Right lobe of liver (tissue), 6 donors: ENCODE measurements around the gene ANKLE1. TPM values are rescaled to one million over a fixed set of nuclear protein-coding genes. Genes with fewer than 3 reads are reported as not detected.

Experiments
- ATAC-seq, 4 donors: fragments of 200-7000 bp; cut with Tn5 transposase; one replicate each; pipeline ENCODE4 v1.9.1; 2020; ENCODE audit warnings: mild to moderate bottlenecking in 4 of 4, moderate library complexity in 4 of 4
- DNase-seq, 3 donors: peaks; one replicate each; pipeline ENCODE4 v3.0.0-alpha.2; 2020
- H3K27ac ChIP-seq, 3 donors: fragments of 200-600 bp; one replicate each; pipeline ENCODE4 v1.8.0; 2022
- H3K27me3 ChIP-seq, 2 donors: fragments of 200-600 bp; one replicate each; pipeline ENCODE4 v1.8.0; 2022
- H3K36me3 ChIP-seq, 4 donors: fragments of 200-600 bp; sonication (generic) in 1 of 4; one replicate each; pipeline versions ENCODE4 v1.5.1 to v1.8.0; 2017 to 2022; ENCODE audit warnings: control low read depth in 1 of 4
- H3K4me1 ChIP-seq, 4 donors: fragments of 200-600 bp; sonication (generic) in 1 of 4; one replicate each; pipeline versions ENCODE4 v1.5.1 to v1.8.0; 2017 to 2022; ENCODE audit warnings: control low read depth in 1 of 4
- H3K4me3 ChIP-seq, 3 donors: fragments of 200-600 bp; one replicate each; pipeline ENCODE4 v1.8.0; 2022
- H3K9me3 ChIP-seq, 4 donors: fragments of 200-600 bp; sonication (generic) in 1 of 4; one replicate each; pipeline versions ENCODE4 v1.5.1 to v1.8.0; 2017 to 2022; ENCODE audit warnings: control low read depth in 1 of 4
- CTCF ChIP-seq, 4 donors: fragments of 200-600 bp in 3 of 4; fragments of 450-650 bp in 1 of 4; IDR thresholded peaks; one replicate each; pipeline versions ENCODE4 v1.5.1 to v1.8.0; 2016 to 2022; ENCODE audit warnings: antibody characterized with exemption in 4 of 4, mild to moderate bottlenecking in 2 of 4
- POLR2A ChIP-seq: fragments of 450-650 bp; IDR thresholded peaks from one replicate; pipeline ENCODE4 v1.6.1; 2017; ENCODE audit warnings: antibody characterized with exemption, mild to moderate bottlenecking
- WGBS: methylation state at CpG from one replicate; pipeline ENCODE4 v1.1.6; 2018; ENCODE audit warnings: low coverage, low lambda C conversion rate; ENCODE audit not compliant: insufficient coverage; ENCODE audit errors: missing lambda C conversion rate; 5-methylcytosine and 5-hydroxymethylcytosine counted together
- intact Hi-C, 2 donors: fragments of 100-400 bp; cut with DNase I; formaldehyde crosslinking; loops; one replicate each; pipeline versions ENCODE4 v1.11.2 to v1.14.1; 2022
- total RNA-seq, 6 experiments: library from RNA; depleted of rRNA in 2 of 6; stranded (reverse); fragments of >200 nt in 2 of 6; fragmentation: NEBNext Ultra II Directional in 3 of 6; extraction: Animal tissue kit (Norgen Biotek cat#: 25700) in 3 of 6; gene quantifications; one replicate each; pipeline versions ENCODE4 v1.1.0 to v1.2.4, GENCODE V29; 2016 to 2023
- donor health status: DM: no; HTN: yes; CAD: no.
- donor health status: DM: no; HTN: no; CAD: no.
- donor health status: DM: no; HTN: no; CAD: no.
- donor health status: DM: no; HTN: yes; CAD: no.
- donor health status: DM: no; HTN: yes; CAD: no.

ANKLE1 gene
- total RNA-seq, 6 experiments from 2014 or later, result 0.06 to 0.65 (median 0.37) TPM

GRCh38 chr19:17279436-17279835, 2.3 kb upstream of the ANKLE1 start:
- 71% methylated on average over 3 of the region's 3 CpGs for WGBS
- Histone ChIP-seq H3K4me3 (no peak overlapping the region), H3K4me1 (peaks cover 0 to 14% (median 6%) of the 10 kb centered on the region in 4 donors), H3K36me3 (peaks cover 0 to 16% (median 0%) of the 10 kb centered on the region in 4 donors), H3K27ac (no peak overlapping the region), H3K27me3 (no peaks in the 10 kb centered on the region), H3K9me3 (no peaks in the 10 kb centered on the region)
- DNase-seq (no peak), ATAC-seq (no peak)
- intact Hi-C loops, result no loop called here
- no peak for TF ChIP-seq CTCF (IDR thresholded peaks at IDR 0.05)
- TF ChIP-seq POLR2A, result no peak

GRCh38 chr19:17282488-17283125, 906 bp downstream of the ANKLE1 start:
- TF ChIP-seq POLR2A (no peak), CTCF (IDR thresholded peaks at IDR 0.05) (peak; percentile 93 to 99 (median 94))
- intact Hi-C loops, result loop anchor here (5.0 to 10.0 kb wide), 2 partner anchors 215 to 218 kb away; no protein-coding TSS in a partner anchor
- ATAC-seq (peak; percentile 97 to 100 (median 98)), DNase-seq (peak; percentile 86 to 89 (median 86))
- Histone ChIP-seq H3K27me3 (no peaks in the 10 kb centered on the region), H3K36me3 (peaks cover 0 to 2% (median 0%) of the 10 kb centered on the region in 4 donors), H3K27ac (no peak overlapping the region), H3K4me1 (peaks cover 0 to 14% (median 6%) of the 10 kb centered on the region in 4 donors), H3K4me3 (peak overlapping the region in 2 of 3 donors; percentile 25 to 38), H3K9me3 (no peaks in the 10 kb centered on the region)
- 16% methylated on average over 5 of the region's 45 CpGs for WGBS

- no peak for TF ChIP-seq CTCF (IDR thresholded peaks at IDR 0.05)
- no peak for TF ChIP-seq POLR2A
- Histone ChIP-seq H3K27ac (no peak overlapping the region), H3K9me3 (no peaks in the 10 kb centered on the region), H3K4me1 (peaks cover 0 to 14% (median 6%) of the 10 kb centered on the region in 4 donors), H3K27me3 (no peaks in the 10 kb centered on the region), H3K4me3 (no peak overlapping the region), H3K36me3 (no peaks in the 10 kb centered on the region)
- ATAC-seq (no peak), DNase-seq (no peak)
- intact Hi-C loops, result loop anchor here (5.0 to 10.0 kb wide), 2 partner anchors 216 to 219 kb away; no protein-coding TSS in a partner anchor
- 60% methylated on average over 1 of the region's 7 CpGs for WGBS
These were observed 1.8 kb downstream of the ANKLE1 start for GRCh38 chr19:17283504-17283996.

- no peak overlapping the region for H3K4me3 ChIP-seq
- no peaks in the 10 kb centered on the region for H3K36me3 ChIP-seq
- no peaks in the 10 kb centered on the region for H3K9me3 ChIP-seq
- no peak overlapping the region for H3K27ac ChIP-seq
- H3K27me3 ChIP-seq, result no peaks in the 10 kb centered on the region
- peaks cover 0 to 14% (median 6%) of the 10 kb centered on the region in 4 donors for H3K4me1 ChIP-seq
- intact Hi-C loops, result loop anchor here in 1 of 2 donors (10.0 kb wide), 1 partner anchor 221 kb away; no protein-coding TSS in a partner anchor
- TF ChIP-seq CTCF (IDR thresholded peaks at IDR 0.05) (no peak), POLR2A (no peak)
- ATAC-seq, result no peak
- no peak for DNase-seq
- 70% methylated on average over 4 of the region's 18 CpGs for WGBS
These were observed 3.9 kb downstream of the ANKLE1 start for GRCh38 chr19:17285415-17286135.
